GM23338 (cell line): ENCODE measurements around the gene GCH1.

ENCODE experiments used
- CREB1 ChIP-seq: fragments of 250-450 bp; sonication (Bioruptor Pico); IDR thresholded peaks from 2 replicates; pipeline ENCODE4 v1.5.0; 2020; ENCODE audit warnings: low read depth, mild to moderate bottlenecking, moderate library complexity
- EZH2 ChIP-seq: fragments of 200-600 bp; sonication (generic); IDR thresholded peaks from one replicate; pipeline ENCODE4 v1.8.0; 2017; ENCODE audit warnings: antibody characterized with exemption, mild to moderate bottlenecking, low read depth; ENCODE audit not compliant: unreplicated experiment
- EZH2phosphoT487 ChIP-seq: fragments of 200-600 bp; sonication (generic); IDR thresholded peaks from one replicate; pipeline ENCODE4 v1.8.1; 2018; ENCODE audit warnings: antibody characterized with exemption; ENCODE audit not compliant: unreplicated experiment
- POLR2AphosphoS5 ChIP-seq: IDR thresholded peaks from 2 replicates; pipeline ENCODE4 v1.6.1; 2016; ENCODE audit warnings: antibody characterized with exemption, low read depth
- ZNF114 ChIP-seq: fragments of 250-450 bp; sonication (Bioruptor Pico); IDR thresholded peaks from 2 replicates; pipeline ENCODE4 v1.5.0; 2020; ENCODE audit warnings: mild to moderate bottlenecking, moderate library complexity
- TF ChIP-seq, protein P1 (sequence below), 2 experiments: fragments of 200-600 bp in 1 of 2; sonication (generic) in 1 of 2; conservative IDR thresholded peaks; 2 replicates each; pipeline versions ENCODE4 v1.5.1 to v1.6.1; 2016 to 2017; ENCODE audit warnings: antibody characterized with exemption in 2 of 2, low read depth in 2 of 2, mild to moderate bottlenecking in 2 of 2, moderate library complexity in 1 of 2

DNA sequence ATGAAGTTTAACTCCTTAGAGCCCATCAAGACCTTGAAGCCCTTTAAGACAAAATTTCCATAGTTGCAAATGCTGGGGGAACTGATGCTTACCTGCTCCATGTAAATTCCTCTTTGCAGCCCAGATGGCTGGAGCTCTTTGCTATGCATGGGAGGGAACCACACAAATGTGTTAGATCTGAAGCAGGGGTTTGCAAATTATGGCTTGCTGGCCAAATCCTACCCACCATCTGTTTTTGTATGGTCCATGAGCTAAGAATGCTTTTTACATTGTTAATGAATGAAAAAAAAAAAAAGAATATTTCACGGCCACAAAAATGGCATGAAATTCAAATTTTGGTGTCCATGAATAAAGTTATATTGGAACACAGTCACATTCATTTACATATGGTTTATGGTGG lies 74.6 kb downstream of the GCH1 start:
- TF ChIP-seq, protein P1, sequence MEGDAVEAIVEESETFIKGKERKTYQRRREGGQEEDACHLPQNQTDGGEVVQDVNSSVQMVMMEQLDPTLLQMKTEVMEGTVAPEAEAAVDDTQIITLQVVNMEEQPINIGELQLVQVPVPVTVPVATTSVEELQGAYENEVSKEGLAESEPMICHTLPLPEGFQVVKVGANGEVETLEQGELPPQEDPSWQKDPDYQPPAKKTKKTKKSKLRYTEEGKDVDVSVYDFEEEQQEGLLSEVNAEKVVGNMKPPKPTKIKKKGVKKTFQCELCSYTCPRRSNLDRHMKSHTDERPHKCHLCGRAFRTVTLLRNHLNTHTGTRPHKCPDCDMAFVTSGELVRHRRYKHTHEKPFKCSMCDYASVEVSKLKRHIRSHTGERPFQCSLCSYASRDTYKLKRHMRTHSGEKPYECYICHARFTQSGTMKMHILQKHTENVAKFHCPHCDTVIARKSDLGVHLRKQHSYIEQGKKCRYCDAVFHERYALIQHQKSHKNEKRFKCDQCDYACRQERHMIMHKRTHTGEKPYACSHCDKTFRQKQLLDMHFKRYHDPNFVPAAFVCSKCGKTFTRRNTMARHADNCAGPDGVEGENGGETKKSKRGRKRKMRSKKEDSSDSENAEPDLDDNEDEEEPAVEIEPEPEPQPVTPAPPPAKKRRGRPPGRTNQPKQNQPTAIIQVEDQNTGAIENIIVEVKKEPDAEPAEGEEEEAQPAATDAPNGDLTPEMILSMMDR (conservative IDR thresholded peaks at IDR 0.05; ENCODE audit: low read depth in 2 of 2): no peak
- TF ChIP-seq EZH2: no peak
- no peak for TF ChIP-seq EZH2phosphoT487
- TF ChIP-seq CREB1 (CRISPR knock-in tag): no peak
- TF ChIP-seq ZNF114 (CRISPR knock-in tag): no peak
- no peak for TF ChIP-seq POLR2AphosphoS5
